Measurements from ENCODE around the gene CEP68. TPM values are rescaled to one million over a fixed set of nuclear protein-coding genes. Genes with fewer than 3 reads are reported as not detected.

CEP68 gene
- total RNA-seq, 1 donor from 2014 or later: 38.3 TPM

DNA sequence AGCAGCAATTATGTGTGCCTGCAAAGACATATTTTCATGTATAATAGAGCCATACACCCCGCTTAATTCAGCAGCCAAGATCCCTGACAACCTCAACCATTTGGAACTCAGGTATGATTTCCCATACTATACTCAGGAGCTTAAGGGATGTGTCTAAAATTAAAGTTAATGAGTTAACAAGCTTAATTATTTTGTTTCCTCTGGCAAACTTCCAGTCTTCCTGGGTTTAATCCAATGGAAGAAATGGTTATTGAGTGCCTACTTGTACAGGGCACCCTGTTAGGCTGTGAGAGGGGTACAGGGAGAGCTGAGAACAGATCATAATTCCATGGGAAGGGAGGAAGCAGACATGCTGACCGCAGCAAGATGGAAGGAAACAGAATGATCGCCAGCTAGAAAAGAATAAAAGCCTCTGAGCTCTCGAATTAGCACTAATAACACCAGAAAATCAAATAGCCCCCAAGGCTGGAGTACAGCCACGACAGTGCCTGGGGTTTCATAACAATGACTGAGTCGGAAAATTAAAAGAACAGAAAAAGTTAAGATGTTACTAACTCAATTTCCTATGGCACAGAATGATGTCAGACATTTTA, 20.8 kb upstream of the CEP68 start:
- TF ChIP-seq, protein P1, sequence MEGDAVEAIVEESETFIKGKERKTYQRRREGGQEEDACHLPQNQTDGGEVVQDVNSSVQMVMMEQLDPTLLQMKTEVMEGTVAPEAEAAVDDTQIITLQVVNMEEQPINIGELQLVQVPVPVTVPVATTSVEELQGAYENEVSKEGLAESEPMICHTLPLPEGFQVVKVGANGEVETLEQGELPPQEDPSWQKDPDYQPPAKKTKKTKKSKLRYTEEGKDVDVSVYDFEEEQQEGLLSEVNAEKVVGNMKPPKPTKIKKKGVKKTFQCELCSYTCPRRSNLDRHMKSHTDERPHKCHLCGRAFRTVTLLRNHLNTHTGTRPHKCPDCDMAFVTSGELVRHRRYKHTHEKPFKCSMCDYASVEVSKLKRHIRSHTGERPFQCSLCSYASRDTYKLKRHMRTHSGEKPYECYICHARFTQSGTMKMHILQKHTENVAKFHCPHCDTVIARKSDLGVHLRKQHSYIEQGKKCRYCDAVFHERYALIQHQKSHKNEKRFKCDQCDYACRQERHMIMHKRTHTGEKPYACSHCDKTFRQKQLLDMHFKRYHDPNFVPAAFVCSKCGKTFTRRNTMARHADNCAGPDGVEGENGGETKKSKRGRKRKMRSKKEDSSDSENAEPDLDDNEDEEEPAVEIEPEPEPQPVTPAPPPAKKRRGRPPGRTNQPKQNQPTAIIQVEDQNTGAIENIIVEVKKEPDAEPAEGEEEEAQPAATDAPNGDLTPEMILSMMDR (IDR thresholded peaks at IDR 0.05; ENCODE audit: partially characterized antibody, unreplicated experiment): no peak
- no peaks in the 10 kb centered on the region for H3K27me3 Mint-ChIP-seq (ENCODE audit: unreplicated experiment)
- H3K4me1 Mint-ChIP-seq (ENCODE audit: low read depth, unreplicated experiment): no peaks in the 10 kb centered on the region
- no peak overlapping the region for H3K27ac Mint-ChIP-seq (ENCODE audit: unreplicated experiment)
- no peaks in the 10 kb centered on the region for H3K36me3 Mint-ChIP-seq (ENCODE audit: unreplicated experiment)
- DNase-seq: no peak
- H3K4me3 Mint-ChIP-seq (ENCODE audit: unreplicated experiment): no peak overlapping the region
- H3K9me3 Mint-ChIP-seq (ENCODE audit: unreplicated experiment): no peaks in the 10 kb centered on the region

DNA sequence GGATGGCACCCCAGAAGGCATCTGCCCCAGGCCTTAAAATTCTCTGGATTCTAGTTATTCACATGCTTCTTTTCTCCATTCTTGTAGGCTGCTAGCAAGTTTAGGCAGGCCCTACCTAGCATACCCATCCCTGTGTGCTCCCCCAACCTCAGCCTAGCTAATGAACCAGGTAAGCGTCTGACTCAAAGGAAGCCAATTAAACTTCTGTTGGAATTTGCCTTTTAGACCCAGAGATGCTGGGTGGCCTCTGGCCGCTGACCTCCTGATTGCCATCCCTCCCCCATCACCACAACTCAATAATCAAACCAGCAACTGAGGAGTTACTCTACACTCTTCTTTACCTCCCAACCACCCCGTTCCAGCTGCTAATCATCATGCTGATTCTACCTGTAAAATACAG, 19.0 kb upstream of the CEP68 start:
- TF ChIP-seq, protein P1 (IDR thresholded peaks at IDR 0.05; ENCODE audit: partially characterized antibody, unreplicated experiment): no peak

GRCh38 chr2:65039640-65040039, 16.6 kb upstream of the CEP68 start:
- TF ChIP-seq, protein P1 (IDR thresholded peaks at IDR 0.05; ENCODE audit: partially characterized antibody, unreplicated experiment): no peak
- no peak for DNase-seq
- no peaks in the 10 kb centered on the region for H3K4me1 Mint-ChIP-seq (ENCODE audit: low read depth, unreplicated experiment)
- no peak overlapping the region for H3K4me3 Mint-ChIP-seq (ENCODE audit: unreplicated experiment)
- no peaks in the 10 kb centered on the region for H3K9me3 Mint-ChIP-seq (ENCODE audit: unreplicated experiment)
- no peaks in the 10 kb centered on the region for H3K27me3 Mint-ChIP-seq (ENCODE audit: unreplicated experiment)
- peaks cover 7% of the 10 kb centered on the region for H3K36me3 Mint-ChIP-seq (ENCODE audit: unreplicated experiment)
- H3K27ac Mint-ChIP-seq (ENCODE audit: unreplicated experiment): no peak overlapping the region

More for the DNA sequence above, 19.0 kb upstream of the CEP68 start:
- Mint-ChIP-seq H3K4me1 (ENCODE audit: low read depth, unreplicated experiment) (no peaks in the 10 kb centered on the region), H3K27me3 (ENCODE audit: unreplicated experiment) (no peaks in the 10 kb centered on the region), H3K36me3 (ENCODE audit: unreplicated experiment) (no peaks in the 10 kb centered on the region), H3K9me3 (ENCODE audit: unreplicated experiment) (no peaks in the 10 kb centered on the region), H3K4me3 (ENCODE audit: unreplicated experiment) (no peak overlapping the region), H3K27ac (ENCODE audit: unreplicated experiment) (no peak overlapping the region)
- DNase-seq: no peak

DNA sequence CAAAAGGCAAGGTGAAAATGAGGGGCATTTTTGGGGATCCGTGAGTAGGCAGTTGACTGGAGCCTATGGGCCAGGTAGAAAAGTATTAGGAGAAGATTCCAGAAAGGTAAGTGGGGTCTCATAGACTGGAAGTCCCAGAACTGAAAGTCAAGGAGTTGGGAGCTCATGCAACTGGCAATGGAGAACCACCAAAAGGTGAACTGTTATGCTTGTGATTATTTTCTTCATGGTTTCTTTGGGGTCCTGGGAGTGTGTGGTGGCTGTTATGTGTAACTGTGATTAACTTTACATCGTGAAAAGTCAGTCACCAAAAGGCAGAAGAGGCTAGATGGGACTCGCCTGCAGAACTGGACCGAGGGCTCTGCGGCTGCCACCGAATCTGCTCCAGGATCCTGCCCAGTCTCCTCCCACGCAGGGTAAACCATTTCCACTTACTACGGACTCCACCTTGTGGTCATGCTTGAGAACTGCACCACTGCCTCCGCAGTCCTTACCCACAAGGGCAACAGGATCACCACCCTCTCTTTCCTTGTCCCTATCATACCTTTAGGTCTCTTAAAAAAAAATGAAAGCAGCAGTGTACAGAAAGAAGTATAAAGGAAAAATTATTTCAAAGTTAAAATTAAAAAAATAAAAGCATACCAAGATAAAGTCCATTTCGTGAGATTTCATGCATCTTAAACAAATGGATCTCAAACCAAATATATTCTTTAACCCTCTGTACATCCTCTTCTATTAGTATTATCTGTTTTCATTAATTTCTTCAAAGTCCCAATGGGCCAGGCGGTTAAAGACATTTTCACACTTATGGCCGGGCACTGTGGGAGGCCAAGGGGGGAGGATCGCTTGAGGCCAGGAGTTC, 15.6 kb upstream of the CEP68 start:
- Mint-ChIP-seq H3K27ac (ENCODE audit: unreplicated experiment) (no peak overlapping the region), H3K27me3 (ENCODE audit: unreplicated experiment) (no peaks in the 10 kb centered on the region), H3K4me3 (ENCODE audit: unreplicated experiment) (no peak overlapping the region), H3K36me3 (ENCODE audit: unreplicated experiment) (peaks cover 13% of the 10 kb centered on the region), H3K4me1 (ENCODE audit: low read depth, unreplicated experiment) (no peaks in the 10 kb centered on the region), H3K9me3 (ENCODE audit: unreplicated experiment) (no peaks in the 10 kb centered on the region)
- DNase-seq: peak; percentile 85
- TF ChIP-seq, protein P1 (IDR thresholded peaks at IDR 0.05; ENCODE audit: partially characterized antibody, unreplicated experiment): peak; percentile 91

DNA sequence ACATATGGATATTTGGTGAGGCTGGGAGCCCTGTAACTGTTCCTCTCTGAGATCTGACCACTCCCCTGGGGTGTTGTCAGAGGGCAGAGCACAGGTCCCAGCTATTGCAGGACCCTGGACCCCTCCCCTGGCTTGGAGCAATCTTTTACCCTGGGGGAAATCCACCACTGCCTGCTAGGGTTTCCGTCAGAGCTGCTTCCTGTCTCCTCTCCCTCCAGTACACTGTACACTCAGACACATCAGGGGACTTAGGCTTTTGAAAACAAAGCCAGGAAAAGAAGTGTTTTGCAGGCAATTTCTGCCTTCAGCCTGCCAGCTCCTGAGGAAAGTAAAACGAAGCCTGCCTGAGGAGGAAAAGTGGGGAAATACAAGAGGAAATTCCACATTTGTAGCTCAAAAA, 13.2 kb upstream of the CEP68 start:
- peaks cover 13% of the 10 kb centered on the region for H3K36me3 Mint-ChIP-seq (ENCODE audit: unreplicated experiment)

More for the DNA sequence above, 13.2 kb upstream of the CEP68 start:
- Mint-ChIP-seq H3K4me1 (ENCODE audit: low read depth, unreplicated experiment) (no peaks in the 10 kb centered on the region), H3K27ac (ENCODE audit: unreplicated experiment) (no peak overlapping the region), H3K4me3 (ENCODE audit: unreplicated experiment) (no peak overlapping the region), H3K9me3 (ENCODE audit: unreplicated experiment) (no peaks in the 10 kb centered on the region), H3K27me3 (ENCODE audit: unreplicated experiment) (no peaks in the 10 kb centered on the region)
- TF ChIP-seq, protein P1 (IDR thresholded peaks at IDR 0.05; ENCODE audit: partially characterized antibody, unreplicated experiment): no peak
- DNase-seq: no peak

All from glutamatergic neuron (in vitro differentiated cells).